HG03558 (cell line): Measurements from ENCODE around the gene SSBP1.
"Not testable (repeated sequence)": the region's sequence is repeated elsewhere in the genome, so short reads cannot be mapped to it uniquely, and the experiment has no call there.

Experiments used
- ATAC-seq: cut with Tn5 transposase; IDR thresholded peaks from one replicate; pipeline ENCODE4 v1.9.1; 2021; ENCODE audit warnings: moderate number of reproducible peaks; ENCODE audit not compliant: unreplicated experiment; ENCODE audit errors: extremely low read depth

Gene SSBP1, protein sequence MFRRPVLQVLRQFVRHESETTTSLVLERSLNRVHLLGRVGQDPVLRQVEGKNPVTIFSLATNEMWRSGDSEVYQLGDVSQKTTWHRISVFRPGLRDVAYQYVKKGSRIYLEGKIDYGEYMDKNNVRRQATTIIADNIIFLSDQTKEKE

DNA sequence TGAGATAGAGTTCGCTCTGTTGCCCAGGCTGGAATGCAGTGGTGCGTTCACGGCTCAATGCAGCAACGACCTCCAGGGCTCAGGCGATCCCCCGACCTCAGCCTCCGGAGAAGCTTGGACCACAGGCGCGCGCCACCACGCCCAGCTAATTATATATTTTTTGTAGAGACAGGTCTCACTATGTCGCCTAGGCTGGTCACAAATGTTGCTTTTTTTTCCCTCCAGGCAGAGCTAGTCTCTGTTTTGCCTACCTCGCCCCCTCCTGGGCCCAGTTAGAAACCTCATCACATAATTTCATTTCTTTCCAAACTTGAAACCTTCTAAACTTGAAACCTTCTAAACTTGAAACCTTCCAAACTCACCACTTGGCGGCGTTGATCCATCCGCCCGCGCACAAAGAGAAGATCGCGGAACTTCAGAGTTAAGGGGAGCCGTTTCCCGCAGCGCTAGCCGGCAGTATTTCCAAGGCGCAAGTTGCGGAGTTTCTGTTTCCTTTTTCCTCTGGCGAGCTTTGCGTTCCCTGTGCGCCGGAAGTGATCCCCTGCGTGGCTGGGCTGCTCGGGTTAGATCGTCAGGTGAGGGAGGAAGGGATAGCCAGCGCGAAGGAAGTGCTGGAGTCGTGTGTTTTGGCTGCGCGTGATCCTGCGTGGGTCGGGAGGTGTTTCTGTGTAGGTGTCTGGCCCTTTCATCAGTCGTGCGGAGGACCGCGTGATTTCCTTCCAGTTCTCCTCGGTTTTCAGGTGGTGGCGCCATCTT lies at the start of gene SSBP1:
SSBP1 (plus strand) TSS at position 523 of the 756 bp plus-strand sequence. CDS start 809 bp downstream, outside the sequence.
- ATAC-seq, result peak; percentile 88

DNA sequence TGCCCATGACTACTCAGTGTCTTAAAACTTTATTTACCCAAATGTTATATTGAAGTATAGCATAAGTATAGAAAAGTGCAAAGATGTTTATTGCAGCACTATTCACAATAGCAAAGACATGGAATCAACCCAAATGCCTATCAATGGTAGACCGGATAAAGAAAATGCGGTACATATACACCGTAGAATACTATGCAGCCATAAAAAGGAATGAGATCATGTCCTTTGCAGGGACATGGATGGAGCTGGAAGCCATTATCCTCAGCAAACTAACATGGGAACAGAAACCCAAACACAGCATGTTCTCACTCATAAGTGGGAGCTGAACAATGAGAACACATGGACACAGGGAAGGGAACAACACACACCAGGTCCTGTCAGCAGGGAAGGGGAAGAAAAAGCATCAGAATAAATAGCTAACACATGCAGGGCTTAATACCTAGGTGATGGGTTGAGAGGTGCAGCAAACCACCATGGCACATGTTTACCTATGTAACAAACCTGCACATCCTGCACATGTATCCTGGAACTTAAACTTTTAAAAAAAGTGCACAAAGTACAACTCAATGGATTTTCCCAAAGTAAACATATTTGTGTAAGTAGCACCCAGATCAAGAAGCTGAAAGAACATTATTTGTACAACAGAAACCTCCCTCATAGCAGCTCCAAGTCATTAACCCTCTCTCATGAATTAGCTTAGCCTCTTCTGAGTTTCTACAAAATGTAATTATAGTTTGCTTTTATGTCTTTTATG lies 48.9 kb upstream of the SSBP1 start:
- ATAC-seq, result not testable (repeated sequence)

DNA sequence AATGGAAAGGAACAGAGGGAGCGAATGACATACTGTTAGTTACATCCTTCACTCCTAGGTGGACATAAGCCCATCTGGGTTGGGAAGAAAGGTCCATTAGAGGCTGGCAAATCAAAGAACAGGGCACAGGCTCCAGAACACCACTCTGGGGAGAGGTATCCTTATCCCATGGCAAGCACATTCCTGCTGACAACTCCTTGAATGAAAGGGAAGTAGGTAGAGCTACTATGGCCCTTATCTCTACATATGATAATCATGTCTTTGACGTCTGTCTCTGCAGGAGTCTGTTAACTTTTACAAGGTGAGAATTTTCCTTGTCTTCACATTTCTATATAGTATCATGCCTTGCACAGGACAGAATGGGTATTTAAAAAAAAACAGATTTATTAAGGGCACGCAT lies 46.6 kb upstream of the SSBP1 start:
- no peak for ATAC-seq

DNA sequence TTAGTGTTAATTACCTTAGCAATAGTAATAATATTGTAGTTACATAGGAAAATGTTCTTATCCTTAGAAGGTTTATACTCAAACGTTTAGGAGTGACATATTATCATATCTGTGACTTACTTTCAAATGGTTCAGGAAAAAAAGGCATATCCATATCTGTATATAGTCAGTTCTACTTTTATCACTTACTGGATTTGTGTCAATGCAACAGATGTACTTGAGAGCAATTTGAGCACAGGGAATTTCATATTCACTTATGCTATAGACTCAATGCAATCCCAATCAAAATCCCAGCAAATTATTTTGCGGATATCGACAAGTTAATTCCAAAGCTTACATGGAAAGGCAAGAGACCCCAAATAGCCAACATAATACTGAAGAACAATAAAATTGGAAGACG lies 46.2 kb upstream of the SSBP1 start:
- no peak for ATAC-seq

DNA sequence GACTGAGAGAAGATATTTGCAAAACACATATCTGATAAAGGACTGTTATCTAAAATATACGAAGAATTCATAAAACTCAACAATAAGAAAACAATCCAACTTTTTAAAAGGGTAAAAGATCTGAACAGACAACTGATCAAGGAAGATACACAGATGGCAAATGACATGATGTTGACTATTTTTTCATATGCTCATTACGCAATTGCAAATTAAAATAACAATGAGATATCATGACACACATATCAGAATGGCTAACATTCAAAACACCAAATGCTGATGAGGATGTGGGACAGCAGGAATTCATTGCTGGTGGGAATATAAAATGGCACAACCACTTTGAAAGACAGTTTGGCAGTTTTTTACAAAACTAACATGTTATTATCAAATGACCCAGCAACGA lies 45.1 kb upstream of the SSBP1 start:
- no peak for ATAC-seq

DNA sequence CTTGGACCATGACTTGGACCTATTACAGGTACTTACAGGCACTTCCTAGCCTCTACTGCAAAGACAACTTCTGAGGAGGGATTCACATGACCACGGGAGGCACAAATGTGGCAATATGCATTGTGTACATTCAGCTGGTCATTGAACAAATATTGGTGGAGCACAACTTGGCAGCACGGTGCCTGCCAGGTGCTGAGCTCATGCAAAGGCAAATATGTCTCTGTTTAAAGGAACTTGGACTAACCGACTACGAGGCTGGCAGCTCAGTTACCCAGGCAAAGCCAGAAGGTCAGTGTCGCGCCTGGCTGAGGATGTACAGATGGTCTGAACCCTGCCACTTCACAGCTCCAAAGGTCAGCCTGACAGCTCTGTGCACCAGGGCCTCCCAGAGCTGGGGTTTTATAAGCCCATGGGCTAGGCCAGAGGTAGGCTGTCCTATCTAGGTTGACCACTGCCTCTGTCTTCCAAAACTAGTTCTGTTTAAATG lies 42.3 kb upstream of the SSBP1 start:
- ATAC-seq, result no peak

DNA sequence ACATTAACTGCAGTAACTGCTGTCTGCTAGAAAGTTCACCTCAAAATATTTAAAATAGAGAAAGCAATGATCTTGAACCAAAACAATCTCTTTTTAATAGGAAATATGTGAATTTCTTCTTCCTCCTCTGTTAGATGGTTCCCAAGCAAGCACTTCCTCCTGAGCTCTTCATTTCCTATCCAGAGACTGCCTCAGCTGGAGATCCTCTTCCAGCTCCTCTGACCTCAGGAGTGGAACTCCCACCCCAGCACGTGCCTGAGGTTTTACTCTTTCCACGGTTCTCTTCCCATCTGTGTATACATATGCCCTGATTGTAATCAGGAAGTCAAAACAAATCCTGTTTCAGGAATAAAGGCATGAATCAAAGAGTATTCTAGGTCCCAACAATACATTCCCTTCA lies 41.8 kb upstream of the SSBP1 start:
- ATAC-seq, result no peak

DNA sequence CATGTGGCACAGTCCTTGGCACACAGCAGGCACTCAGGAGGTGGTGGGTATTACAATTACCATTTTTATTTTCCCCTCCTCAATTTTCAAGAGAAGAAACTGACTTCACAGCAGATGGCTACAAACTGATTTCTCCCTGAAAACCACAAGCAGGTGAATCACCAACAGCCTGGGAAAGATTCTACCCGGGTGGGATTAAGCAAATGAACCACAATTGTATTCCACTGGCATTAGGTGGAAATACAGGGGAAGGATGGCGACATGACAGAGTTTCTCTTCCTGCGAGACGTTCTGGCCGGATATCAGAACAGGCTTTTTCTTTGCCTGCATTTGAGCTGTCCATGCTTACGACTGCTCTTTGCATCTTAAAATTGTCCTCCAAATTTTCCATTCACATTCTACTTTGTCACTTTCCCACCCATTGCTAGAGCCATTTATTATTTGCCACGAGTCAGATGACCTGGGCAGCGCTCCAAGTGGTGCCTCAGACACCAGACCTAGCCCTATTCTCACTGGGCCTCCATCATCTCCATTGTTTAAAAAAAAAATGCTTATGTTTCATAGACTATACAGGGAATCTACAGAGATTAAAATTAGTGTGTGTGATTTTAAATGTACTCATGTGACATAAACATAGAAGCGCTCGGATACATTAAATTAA lies 40.8 kb upstream of the SSBP1 start:
- no peak for ATAC-seq

DNA sequence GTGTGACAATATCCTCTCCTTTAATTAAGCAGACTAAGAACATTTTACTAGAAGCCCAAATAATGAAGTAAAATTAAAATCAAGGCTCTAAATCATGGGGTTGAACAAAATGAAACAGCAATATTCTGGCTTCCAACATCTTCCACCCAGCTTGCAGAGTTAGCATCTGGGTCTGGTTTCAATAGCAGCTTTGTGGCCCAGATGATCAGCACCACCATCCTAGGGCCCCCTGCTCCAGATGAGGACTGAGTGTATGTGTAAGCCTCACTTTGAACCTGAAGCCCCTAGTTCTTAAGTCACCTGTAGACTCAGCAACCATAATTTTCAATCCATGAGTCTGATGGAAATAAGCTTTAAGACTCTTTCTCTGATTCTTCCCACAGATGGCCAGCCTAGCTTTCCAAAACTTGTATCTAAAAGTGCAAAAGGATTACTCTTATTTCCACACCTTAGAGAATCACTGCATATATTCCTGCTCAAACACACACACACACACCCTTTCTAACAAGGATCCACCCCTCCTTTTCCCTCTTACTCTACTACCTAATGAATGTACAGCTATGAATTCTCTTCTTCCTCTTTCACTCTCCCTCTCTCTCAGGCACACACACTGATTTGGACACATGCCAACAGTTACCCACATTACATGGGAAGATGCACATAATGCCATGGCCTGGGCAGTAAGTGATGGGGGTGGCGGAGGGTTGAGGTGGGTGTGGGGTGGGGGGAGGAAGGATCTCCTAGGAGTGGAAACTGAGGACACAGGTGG lies 39.7 kb upstream of the SSBP1 start:
- no peak for ATAC-seq

DNA sequence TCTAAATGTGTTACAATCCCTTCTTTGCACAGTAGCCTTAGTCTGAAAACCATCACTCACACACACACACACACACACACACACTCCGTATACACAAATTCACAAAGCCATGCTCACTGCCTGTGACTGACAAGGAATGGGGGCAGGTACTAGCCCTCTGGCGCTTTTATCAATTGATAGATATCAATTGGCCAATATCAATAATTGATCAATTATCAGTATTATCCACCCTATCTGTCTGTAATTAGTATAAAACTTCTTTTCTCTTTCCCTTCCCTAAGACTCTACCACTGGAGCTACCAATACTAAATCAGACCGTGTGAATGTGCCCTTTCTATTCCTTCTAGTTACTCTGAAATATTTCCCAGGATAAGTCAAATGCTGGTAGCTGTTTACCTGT lies 38.3 kb upstream of the SSBP1 start:
- ATAC-seq, result no peak

DNA sequence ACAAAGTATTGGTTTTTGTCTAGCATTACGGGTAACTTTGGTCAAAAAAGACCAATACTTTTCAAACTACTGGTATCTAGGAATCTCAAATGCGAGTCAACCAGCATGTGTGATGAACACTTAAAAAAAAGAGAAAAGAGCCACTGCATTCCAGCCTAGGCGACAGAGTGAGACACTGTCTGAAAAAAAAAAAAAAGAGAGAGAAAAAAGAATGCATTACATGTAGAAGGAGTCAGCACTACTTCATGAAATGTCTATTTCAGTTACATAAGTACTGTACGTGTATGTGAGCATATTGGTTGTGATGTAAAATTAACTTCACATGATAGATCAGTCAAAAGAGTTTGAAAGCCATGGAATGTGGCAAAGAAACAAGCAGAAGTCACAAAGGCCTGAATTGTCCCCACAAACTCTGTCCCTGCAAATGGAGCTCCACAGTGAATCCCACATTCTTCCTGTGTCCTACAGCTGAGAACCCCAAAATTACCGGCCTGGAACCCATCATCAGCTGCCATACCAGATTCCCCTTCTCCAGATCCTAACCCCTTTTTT lies 37.8 kb upstream of the SSBP1 start:
- no peak for ATAC-seq

DNA sequence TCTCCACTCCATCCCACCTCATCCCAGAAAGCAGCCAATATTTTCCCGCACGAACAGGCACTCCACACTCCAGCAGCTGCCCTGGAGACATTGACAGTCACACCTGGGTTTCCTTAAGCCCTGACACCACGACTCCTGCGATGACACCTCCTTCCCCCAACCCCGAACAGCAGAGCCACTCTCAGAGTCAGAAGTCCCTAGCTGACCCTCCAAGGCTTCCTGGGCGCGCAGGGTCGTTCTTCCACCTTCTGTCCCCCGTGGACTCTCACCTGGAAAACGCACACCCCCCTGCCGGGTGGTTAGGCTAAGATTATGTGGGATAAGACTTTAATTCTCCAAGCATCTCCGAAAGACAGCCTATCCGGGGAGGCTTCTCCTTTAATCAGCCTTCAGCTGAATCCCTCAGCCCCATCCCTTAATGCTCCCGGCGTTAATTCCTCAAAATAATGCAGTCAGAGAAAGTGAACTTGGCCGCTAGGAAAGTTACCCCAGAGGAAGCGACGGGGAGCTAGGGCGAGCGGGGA lies 37.2 kb upstream of the SSBP1 start:
- no peak for ATAC-seq

DNA sequence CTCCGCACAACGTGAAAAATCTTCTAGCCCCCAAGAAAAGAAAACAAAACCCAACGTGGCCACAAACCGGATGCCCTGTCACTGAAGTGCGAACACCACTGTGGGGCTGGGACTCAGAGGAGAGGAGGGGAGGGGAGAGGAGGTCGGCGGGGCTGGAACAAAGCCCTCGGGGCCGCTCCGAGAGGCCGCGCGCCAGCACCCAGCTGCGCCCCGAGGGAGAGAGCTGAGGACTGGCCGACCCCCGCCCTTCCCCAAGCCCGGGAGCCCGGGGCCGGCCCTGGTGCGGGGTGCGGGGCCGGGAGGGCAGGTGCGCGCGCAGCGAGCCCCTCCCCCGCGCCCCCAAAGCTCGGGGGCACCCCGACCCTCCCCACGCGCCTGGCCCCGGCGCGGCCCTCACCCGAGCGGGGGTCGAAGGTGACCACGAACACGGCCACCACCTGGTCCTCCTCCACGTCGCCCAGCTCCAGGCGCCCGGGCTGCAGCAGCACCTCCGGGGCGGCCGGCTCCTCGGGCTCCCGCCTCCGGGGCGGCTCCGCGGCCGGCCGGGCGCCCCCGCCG lies 36.6 kb upstream of the SSBP1 start:
- peak; percentile 29 for ATAC-seq

DNA sequence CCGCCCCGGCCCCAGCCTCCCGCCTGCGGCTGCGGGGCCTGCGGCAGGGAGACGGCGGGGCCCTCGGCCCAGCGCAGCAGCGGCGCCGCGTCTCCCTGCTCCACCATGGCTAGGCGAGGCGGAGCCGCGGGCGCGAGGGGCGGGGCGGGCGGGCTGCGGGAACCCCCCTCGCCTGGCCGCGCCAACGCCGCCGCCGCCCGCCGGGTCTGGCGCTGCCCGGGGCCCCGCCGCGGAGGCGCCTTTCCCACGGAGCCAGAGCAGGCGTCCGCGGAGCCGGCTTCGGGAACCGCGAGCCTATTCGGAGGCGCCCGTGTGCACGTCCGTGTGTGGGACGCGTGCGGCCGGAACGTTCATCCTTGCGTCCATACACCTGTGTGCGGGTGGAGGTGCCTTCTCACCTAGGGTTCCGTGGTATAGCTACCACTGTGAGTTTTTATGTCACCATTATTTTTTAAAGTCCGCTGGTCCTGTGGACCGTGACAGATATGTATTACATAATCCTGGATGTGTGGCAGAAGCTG lies 36.1 kb upstream of the SSBP1 start, which contains the start of gene DENND11:
DENND11 (minus strand) TSS at position 120 of the 521 bp plus-strand sequence; CDS start at position 107, 13 bp downstream.
- peak; percentile 40 for ATAC-seq

DNA sequence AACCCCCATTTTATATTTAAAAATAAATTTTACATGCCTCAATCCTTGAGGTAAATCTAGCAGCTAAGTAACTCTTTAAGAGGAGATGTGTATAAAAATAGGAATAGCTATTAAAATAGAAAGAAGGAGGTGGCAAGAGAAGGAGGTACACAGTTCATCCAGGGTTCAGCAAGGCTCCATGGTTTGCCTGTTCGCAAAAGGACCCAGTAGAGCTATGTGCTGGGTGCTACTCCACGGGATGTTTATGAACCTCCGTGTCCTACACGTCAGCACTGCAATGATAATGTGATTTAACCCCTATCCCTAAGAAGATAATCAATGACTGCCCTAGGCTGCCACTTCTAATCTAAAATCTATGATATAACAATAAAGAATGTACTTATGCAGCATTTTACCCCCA lies 35.3 kb upstream of the SSBP1 start:
- ATAC-seq, result no peak

DNA sequence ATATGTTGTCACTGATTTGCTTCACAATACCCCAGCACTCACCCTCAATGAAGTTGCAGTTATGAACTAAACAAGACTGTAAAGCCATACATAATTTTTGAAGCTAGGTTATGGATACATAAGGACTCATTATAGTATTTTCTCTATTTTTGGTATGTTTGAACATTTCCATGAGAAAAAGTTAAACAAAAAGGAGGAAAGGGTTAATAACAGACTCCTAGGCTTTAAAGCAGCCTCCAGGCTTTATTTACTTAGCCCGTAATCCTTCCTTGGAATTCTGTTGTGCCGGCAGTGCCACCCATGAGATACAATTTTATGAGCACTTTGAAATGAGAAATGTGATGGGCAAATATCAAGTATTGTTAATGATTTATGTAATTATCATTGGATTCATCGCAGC lies 34.0 kb upstream of the SSBP1 start:
- no peak for ATAC-seq

DNA sequence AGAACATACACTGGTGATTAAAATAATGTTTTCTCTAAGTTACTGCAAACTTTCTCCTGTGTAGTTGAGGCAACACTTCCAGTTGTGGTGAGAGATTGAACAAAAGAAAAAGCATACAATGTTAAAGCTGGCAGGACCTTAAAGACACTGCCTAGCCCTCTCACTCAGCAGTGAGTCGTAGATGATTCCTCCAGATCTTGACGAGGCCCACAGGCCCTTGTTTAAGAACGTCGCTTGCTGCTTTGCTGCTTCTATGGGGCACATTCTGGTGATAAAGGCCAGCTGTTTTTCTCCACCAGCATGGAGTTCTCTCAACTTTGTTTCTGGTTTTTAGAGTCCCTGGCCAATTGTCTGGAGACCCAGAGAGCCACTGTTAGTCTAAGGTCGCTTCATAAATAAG lies 33.4 kb upstream of the SSBP1 start:
- ATAC-seq, result no peak

DNA sequence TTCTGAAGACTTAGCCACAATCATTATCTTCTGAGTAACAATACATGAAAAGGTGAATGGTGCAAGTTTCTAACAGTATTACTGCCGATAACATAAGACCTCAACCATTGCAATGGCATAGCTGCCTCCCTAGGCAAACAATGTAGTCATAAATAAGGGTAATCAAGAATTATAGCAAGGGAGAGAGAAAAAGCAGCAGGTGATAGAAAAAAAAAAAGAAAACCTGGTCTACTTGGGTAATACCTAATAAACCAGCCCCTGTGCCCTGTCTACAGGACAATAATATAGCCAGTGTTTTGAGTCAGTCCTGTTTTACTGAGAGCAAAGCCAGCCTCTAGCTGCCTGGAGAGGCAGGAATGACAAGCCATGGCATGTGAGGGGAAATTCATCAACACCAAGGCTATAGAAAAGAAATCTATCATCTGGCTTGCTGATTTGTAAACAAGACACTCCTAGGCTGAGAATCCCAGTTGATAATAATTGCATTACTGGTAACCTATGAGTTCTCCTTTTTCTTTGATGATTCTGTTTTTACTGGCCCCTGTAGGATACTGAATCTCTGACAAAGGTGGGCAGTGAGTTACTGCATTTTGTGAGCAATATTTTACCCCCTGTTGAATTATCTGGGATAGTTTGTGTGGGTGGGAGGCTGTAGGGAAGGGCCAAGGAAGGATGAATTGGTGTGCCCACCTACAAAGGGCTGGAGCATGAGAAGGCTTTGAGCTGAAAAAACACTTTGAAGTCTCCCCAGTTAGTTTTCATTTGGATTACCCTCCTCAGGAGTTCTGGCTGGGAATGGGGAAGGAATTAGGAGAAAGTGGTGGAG lies 31.7 kb upstream of the SSBP1 start:
- no peak for ATAC-seq
